ENCODE results near the gene MMP14. TPM values are rescaled to one million over a fixed set of nuclear protein-coding genes. Genes with fewer than 3 reads are reported as not detected.

The MMP14 gene
- total and polyA plus RNA-seq, 2 experiments from 2014 or later = 21.4 to 160 TPM

DNA sequence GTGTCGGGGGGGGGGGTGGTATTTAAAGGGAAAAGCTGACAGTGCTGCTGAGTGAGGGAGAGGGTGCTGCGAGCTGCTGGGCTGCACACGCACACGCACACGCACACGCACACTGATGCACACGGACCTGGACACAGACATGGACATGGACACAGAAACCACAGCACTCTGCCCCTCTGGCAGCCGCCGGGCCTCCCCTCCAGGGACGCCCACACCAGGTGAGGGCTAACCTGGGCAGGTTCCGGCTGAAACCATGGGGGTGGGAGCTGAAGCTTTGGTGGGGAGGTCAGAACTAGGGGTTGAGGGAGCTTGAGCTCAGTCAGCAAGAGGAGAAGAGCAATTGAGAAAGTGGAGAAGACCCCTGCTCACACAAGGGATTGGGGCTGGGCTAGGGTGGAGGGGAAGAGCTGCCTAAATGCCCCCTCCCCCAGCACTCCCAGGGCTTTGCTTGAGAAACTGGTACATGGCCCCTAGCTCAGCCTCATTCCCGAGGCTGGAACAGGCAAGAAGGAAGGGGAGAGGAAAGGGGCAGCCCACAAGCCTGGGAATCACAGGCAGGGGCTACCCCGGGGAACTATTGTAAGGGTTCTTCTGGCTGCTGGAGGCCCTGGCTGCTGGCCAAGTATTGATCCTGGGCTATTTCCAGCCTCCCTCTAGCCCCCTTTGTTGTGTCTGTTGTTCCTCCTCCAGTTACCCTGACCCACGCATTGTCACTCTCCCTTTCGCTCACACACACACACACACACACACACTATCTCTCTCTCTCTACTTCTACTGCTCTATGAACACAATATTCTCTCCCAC is 47.0 kb downstream of the MMP14 start, which contains the start of gene REM2:
REM2 (plus strand) TSS at position 50 of the 804 bp plus-strand sequence; CDS start at position 116, 66 bp downstream.
- 30% methylated on average over 8 of the region's 15 CpGs for WGBS (ENCODE audit: low lambda C conversion rate, missing lambda C conversion rate)
- peak within 1 kb of the TSS; percentile 80 for H3K4me2 ChIP-seq
- H3K4me1 ChIP-seq (ENCODE audit: insufficient read depth) = peaks cover 36% of the 10 kb centered on the region
- H3K9me2 ChIP-seq (replicated peaks; ENCODE audit: insufficient read depth) = no peaks in the 10 kb centered on the region
- no peaks in the 10 kb centered on the region for H3K36me3 ChIP-seq (replicated peaks; ENCODE audit: insufficient read depth, low read depth)
- H3K79me2 ChIP-seq = peaks cover 4% of the 10 kb centered on the region
- peak within 1 kb of the TSS; percentile 42 for H2AFZ ChIP-seq
- peak within 1 kb of the TSS; percentile 86 for H3K27ac ChIP-seq
- H4K20me1 ChIP-seq (ENCODE audit: insufficient read depth, poor library complexity, severe bottlenecking) = no peaks in the 10 kb centered on the region
- H3K9me3 ChIP-seq (ENCODE audit: low read depth) = no peaks in the 10 kb centered on the region
- TF ChIP-seq EZH2 (IDR thresholded peaks at IDR 0.05; ENCODE audit: borderline replicate concordance) (no peak), EZH2phosphoT487 (IDR thresholded peaks at IDR 0.05; ENCODE audit: low read depth, severe bottlenecking, unreplicated experiment) (no peak)
- TF ChIP-seq, protein P1, sequence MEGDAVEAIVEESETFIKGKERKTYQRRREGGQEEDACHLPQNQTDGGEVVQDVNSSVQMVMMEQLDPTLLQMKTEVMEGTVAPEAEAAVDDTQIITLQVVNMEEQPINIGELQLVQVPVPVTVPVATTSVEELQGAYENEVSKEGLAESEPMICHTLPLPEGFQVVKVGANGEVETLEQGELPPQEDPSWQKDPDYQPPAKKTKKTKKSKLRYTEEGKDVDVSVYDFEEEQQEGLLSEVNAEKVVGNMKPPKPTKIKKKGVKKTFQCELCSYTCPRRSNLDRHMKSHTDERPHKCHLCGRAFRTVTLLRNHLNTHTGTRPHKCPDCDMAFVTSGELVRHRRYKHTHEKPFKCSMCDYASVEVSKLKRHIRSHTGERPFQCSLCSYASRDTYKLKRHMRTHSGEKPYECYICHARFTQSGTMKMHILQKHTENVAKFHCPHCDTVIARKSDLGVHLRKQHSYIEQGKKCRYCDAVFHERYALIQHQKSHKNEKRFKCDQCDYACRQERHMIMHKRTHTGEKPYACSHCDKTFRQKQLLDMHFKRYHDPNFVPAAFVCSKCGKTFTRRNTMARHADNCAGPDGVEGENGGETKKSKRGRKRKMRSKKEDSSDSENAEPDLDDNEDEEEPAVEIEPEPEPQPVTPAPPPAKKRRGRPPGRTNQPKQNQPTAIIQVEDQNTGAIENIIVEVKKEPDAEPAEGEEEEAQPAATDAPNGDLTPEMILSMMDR (IDR thresholded peaks at IDR 0.05; ENCODE audit: poor library complexity) = no peak
- no peak within 1 kb of the TSS for H3K4me3 ChIP-seq
- no peaks in the 10 kb centered on the region for H3K27me3 ChIP-seq
- DNase-seq (ENCODE audit: low spot score) = peak; percentile 26

DNA sequence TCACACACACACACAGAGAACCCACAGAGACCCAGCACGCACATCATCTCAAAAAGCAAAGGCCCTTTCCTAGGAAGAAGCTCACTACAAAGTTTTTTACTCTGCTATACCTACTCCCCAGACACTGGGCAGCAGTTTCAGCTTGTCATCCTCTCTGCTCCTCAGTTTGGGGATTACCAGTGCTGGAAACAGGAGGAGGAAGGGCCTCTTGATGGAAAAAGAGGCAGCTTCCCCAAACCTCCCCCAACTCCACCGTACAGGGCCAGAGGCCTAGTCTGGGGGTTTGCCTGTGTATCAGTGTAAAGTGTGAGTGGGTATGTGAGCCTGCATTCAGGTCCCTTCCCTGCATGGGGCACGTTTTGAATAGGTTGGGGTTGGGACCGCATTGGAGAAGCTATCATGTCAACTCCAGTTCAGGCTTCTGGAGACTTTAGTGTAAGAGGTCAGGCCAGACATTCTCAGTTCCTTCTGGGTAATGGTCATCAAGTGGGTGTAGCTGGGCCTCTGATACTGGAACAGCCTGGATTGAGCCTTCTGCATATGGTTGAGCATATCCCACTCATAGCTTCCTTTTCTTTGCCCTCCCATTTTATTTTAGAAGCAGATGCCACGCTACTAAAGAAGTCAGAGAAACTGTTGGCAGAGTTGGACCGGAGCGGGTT is 47.8 kb downstream of the MMP14 start:
- no peaks in the 10 kb centered on the region for H3K27me3 ChIP-seq
- H3K27ac ChIP-seq = peak overlapping the region; percentile 86
- no peaks in the 10 kb centered on the region for H4K20me1 ChIP-seq (ENCODE audit: insufficient read depth, poor library complexity, severe bottlenecking)
- H2AFZ ChIP-seq = no peak overlapping the region
- no peaks in the 10 kb centered on the region for H3K9me2 ChIP-seq (replicated peaks; ENCODE audit: insufficient read depth)
- no peak for TF ChIP-seq EZH2 (IDR thresholded peaks at IDR 0.05; ENCODE audit: borderline replicate concordance)
- TF ChIP-seq EZH2phosphoT487 (IDR thresholded peaks at IDR 0.05; ENCODE audit: low read depth, severe bottlenecking, unreplicated experiment) = no peak
- TF ChIP-seq, protein P1 (IDR thresholded peaks at IDR 0.05; ENCODE audit: poor library complexity) = no peak
- H3K9me3 ChIP-seq (ENCODE audit: low read depth) = no peaks in the 10 kb centered on the region
- H3K36me3 ChIP-seq (replicated peaks; ENCODE audit: insufficient read depth, low read depth) = no peaks in the 10 kb centered on the region
- peaks cover 36% of the 10 kb centered on the region for H3K4me1 ChIP-seq (ENCODE audit: insufficient read depth)
- H3K4me2 ChIP-seq = peak overlapping the region; percentile 80
- H3K79me2 ChIP-seq = peaks cover 4% of the 10 kb centered on the region
- no peak for DNase-seq (ENCODE audit: low spot score)
- no peak overlapping the region for H3K4me3 ChIP-seq
- WGBS (ENCODE audit: low lambda C conversion rate, missing lambda C conversion rate) = 87% methylated on average over 7 of the region's 7 CpGs

DNA sequence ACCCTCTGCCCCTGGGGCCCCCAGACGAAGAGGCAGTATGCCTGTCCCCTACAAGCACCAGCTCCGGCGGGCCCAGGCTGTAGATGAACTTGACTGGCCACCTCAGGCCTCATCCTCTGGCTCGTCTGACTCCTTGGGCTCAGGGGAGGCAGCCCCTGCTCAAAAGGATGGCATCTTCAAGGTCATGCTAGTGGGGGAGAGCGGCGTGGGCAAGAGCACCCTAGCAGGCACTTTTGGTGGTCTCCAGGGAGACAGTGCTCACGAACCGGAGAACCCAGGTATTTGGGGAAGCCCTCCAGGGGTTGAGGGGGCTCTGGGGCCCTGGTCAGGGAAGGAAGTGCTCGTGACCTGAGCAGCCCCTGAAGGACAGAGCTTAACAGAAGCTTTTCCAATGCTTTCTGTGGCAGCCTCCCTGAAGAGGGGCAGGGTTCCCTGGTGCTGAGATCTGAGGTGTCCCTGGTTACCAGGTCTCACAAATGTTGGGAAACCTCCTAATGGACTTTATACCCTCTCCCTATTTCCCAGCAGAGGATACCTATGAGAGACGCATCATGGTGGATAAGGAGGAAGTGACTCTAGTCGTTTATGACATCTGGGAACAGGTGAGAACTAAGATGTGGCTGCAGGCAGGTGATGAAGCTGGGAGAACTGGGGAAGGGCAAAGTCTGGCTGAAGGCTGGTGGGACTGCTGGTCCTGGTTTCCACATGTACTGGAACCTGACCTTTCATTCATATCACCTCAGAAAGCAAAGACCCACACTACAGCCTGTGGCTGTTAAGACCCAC is 48.5 kb downstream of the MMP14 start:
- H3K9me3 ChIP-seq (ENCODE audit: low read depth) = no peaks in the 10 kb centered on the region
- no peak overlapping the region for H2AFZ ChIP-seq
- no peaks in the 10 kb centered on the region for H3K27me3 ChIP-seq
- no peak overlapping the region for H3K4me3 ChIP-seq
- no peaks in the 10 kb centered on the region for H4K20me1 ChIP-seq (ENCODE audit: insufficient read depth, poor library complexity, severe bottlenecking)
- no peaks in the 10 kb centered on the region for H3K36me3 ChIP-seq (replicated peaks; ENCODE audit: insufficient read depth, low read depth)
- 94% methylated on average over 11 of the region's 11 CpGs for WGBS (ENCODE audit: low lambda C conversion rate, missing lambda C conversion rate)
- H3K9me2 ChIP-seq (replicated peaks; ENCODE audit: insufficient read depth) = no peaks in the 10 kb centered on the region
- TF ChIP-seq, protein P1 (IDR thresholded peaks at IDR 0.05; ENCODE audit: poor library complexity) = no peak
- TF ChIP-seq EZH2 (IDR thresholded peaks at IDR 0.05; ENCODE audit: borderline replicate concordance) (no peak), EZH2phosphoT487 (IDR thresholded peaks at IDR 0.05; ENCODE audit: low read depth, severe bottlenecking, unreplicated experiment) (no peak)
- peak overlapping the region; percentile 91 for H3K27ac ChIP-seq
- peak; percentile 70 for DNase-seq (ENCODE audit: low spot score)
- H3K4me1 ChIP-seq (ENCODE audit: insufficient read depth) = peaks cover 36% of the 10 kb centered on the region
- peaks cover 4% of the 10 kb centered on the region for H3K79me2 ChIP-seq
- H3K4me2 ChIP-seq = no peak overlapping the region

All from hepatocyte (in vitro differentiated cells).